ENCODE measurements around the gene SLMAP.

SLMAP gene

GRCh38 chr3:57971975-57972374 lies 215.9 kb downstream of the SLMAP start:
- Histone ChIP-seq H3K9me2 (replicated peaks; ENCODE audit: low read depth, low read length) (no peaks in the 10 kb centered on the region), H3K4me2 (ENCODE audit: low read depth, low read length, poor library complexity, severe bottlenecking) (no peak overlapping the region), H4K20me1 (ENCODE audit: insufficient read depth, low read length, poor library complexity, severe bottlenecking) (no peaks in the 10 kb centered on the region), H3K4me1 (ENCODE audit: insufficient read depth, low read length, poor library complexity, severe bottlenecking) (peaks cover 22% of the 10 kb centered on the region), H3K36me3 (ENCODE audit: insufficient read depth, low read length) (no peaks in the 10 kb centered on the region), H3K79me2 (ENCODE audit: insufficient read depth, low read length) (no peaks in the 10 kb centered on the region), H3K9me3 (ENCODE audit: insufficient read depth, low read depth, low read length) (no peaks in the 10 kb centered on the region), H3F3A (ENCODE audit: low read depth) (no peaks in the 10 kb centered on the region), H3K4me3 (ENCODE audit: low read length, poor library complexity, severe bottlenecking) (no peak overlapping the region), H3K9ac (ENCODE audit: low read depth, low read length, poor library complexity, severe bottlenecking) (no peak overlapping the region), H3K27me3 (ENCODE audit: insufficient read depth, low read length, poor library complexity, severe bottlenecking) (no peaks in the 10 kb centered on the region), H2AFZ (ENCODE audit: low read length) (no peak overlapping the region)
- TF ChIP-seq CTCF (conservative IDR thresholded peaks at IDR 0.05; ENCODE audit: low read length) (no peak), EZH2phosphoT487 (IDR thresholded peaks at IDR 0.05; ENCODE audit: borderline replicate concordance) (no peak)

DNA sequence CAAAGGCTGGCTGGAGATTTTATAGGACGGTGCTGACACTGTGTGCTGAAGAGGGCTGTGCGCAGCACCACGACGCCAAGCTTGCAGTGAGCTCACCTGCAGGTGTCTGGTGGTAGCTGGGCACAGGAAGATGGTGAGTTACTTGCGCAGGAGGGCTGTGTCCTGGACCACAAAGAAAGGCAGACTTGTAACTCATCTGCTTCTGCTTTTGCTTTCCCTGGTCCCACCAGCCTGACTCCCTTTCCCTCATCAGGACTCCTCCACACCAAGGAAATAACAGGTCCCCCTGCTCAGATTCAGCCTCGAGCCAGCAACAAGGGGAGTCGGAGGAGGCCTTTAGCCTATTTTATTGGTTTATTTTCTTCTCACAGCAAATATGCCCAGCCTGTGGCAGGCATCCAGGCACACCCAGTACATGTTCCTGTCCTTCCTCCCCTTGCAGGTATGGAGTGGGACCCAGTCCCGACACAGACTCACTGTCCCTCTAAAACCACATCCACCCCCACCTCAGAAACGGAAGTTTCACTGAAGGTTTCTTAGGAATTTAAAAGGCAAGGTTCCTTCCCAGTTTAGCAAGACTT lies 216.5 kb downstream of the SLMAP start:
- Histone ChIP-seq H3K4me1 (ENCODE audit: insufficient read depth, low read length, poor library complexity, severe bottlenecking) (peaks cover 16% of the 10 kb centered on the region), H3K4me2 (ENCODE audit: low read depth, low read length, poor library complexity, severe bottlenecking) (no peak overlapping the region)

DNA sequence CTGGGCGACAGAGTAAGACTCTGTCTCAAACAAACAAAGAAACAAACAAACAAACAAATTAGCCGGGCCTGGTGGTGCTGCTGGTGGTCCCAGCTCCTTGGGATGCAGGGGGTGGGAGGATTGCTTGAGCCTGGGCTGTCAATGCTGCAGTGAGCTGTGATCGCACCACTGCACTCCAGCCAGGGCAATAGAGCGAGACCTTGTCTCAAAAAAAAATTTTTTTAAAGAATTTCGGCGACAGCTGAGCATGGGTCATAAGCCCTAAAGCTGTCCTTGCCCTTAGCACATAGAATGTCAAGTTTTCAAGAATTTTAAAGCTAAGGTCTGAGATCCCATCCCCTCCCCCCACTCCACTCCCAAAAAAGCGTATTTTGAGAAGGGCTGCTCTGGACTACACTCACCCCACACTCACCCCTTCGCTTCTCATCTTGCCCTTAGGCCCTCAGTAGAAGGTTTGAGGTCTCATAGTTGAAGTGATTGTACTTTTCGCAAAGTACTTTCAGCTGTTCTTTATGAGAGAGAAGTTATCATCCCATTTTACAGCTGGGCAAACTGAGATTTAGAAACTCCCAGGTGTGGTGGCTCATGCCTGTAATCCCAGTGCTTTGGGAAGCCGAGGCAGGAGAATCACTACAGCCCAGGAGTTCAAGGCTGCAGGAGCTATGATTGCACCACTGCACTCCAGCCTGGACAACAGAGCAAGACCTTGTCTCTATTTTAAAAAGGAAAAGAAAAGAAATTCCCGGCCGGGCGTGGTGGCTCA lies 217.8 kb downstream of the SLMAP start:
- TF ChIP-seq EZH2phosphoT487 (IDR thresholded peaks at IDR 0.05; ENCODE audit: borderline replicate concordance) (no peak), CTCF (conservative IDR thresholded peaks at IDR 0.05; ENCODE audit: low read length) (no peak)
- no peak overlapping the region for H3K9ac ChIP-seq (ENCODE audit: low read depth, low read length, poor library complexity, severe bottlenecking)
- no peaks in the 10 kb centered on the region for H3K79me2 ChIP-seq (ENCODE audit: insufficient read depth, low read length)
- H3K9me2 ChIP-seq (replicated peaks; ENCODE audit: low read depth, low read length) = no peaks in the 10 kb centered on the region
- H3F3A ChIP-seq (ENCODE audit: low read depth) = peaks cover 4% of the 10 kb centered on the region; the same call in 1 of the 2 replicates
- H4K20me1 ChIP-seq (ENCODE audit: insufficient read depth, low read length, poor library complexity, severe bottlenecking) = no peaks in the 10 kb centered on the region
- no peaks in the 10 kb centered on the region for H3K36me3 ChIP-seq (ENCODE audit: insufficient read depth, low read length)
- no peak overlapping the region for H3K4me2 ChIP-seq (ENCODE audit: low read depth, low read length, poor library complexity, severe bottlenecking)
- H3K27me3 ChIP-seq (ENCODE audit: insufficient read depth, low read length, poor library complexity, severe bottlenecking) = no peaks in the 10 kb centered on the region
- no peak overlapping the region for H2AFZ ChIP-seq (ENCODE audit: low read length)
- H3K9me3 ChIP-seq (ENCODE audit: insufficient read depth, low read depth, low read length) = no peaks in the 10 kb centered on the region
- peaks cover 19% of the 10 kb centered on the region for H3K4me1 ChIP-seq (ENCODE audit: insufficient read depth, low read length, poor library complexity, severe bottlenecking)
- no peak overlapping the region for H3K4me3 ChIP-seq (ENCODE audit: low read length, poor library complexity, severe bottlenecking)

More for the DNA sequence above, 216.5 kb downstream of the SLMAP start:
- H3F3A ChIP-seq (ENCODE audit: low read depth) = peaks cover under 1% of the 10 kb centered on the region; the same call in 1 of the 2 replicates
- no peaks in the 10 kb centered on the region for H3K9me2 ChIP-seq (replicated peaks; ENCODE audit: low read depth, low read length)
- H3K9ac ChIP-seq (ENCODE audit: low read depth, low read length, poor library complexity, severe bottlenecking) = no peak overlapping the region
- no peaks in the 10 kb centered on the region for H3K36me3 ChIP-seq (ENCODE audit: insufficient read depth, low read length)
- no peaks in the 10 kb centered on the region for H3K9me3 ChIP-seq (ENCODE audit: insufficient read depth, low read depth, low read length)
- TF ChIP-seq CTCF (conservative IDR thresholded peaks at IDR 0.05; ENCODE audit: low read length) = no peak
- TF ChIP-seq EZH2phosphoT487 (IDR thresholded peaks at IDR 0.05; ENCODE audit: borderline replicate concordance) = no peak
- no peaks in the 10 kb centered on the region for H3K79me2 ChIP-seq (ENCODE audit: insufficient read depth, low read length)
- H3K4me3 ChIP-seq (ENCODE audit: low read length, poor library complexity, severe bottlenecking) = no peak overlapping the region
- no peaks in the 10 kb centered on the region for H3K27me3 ChIP-seq (ENCODE audit: insufficient read depth, low read length, poor library complexity, severe bottlenecking)
- H2AFZ ChIP-seq (ENCODE audit: low read length) = no peak overlapping the region
- no peaks in the 10 kb centered on the region for H4K20me1 ChIP-seq (ENCODE audit: insufficient read depth, low read length, poor library complexity, severe bottlenecking)
